Measurements from ENCODE around the gene MYL11. TPM values are rescaled to one million over a fixed set of nuclear protein-coding genes. Genes with fewer than 3 reads are reported as not detected.

The MYL11 gene
- total RNA-seq, 1 donor from 2014 or later = not detected

DNA sequence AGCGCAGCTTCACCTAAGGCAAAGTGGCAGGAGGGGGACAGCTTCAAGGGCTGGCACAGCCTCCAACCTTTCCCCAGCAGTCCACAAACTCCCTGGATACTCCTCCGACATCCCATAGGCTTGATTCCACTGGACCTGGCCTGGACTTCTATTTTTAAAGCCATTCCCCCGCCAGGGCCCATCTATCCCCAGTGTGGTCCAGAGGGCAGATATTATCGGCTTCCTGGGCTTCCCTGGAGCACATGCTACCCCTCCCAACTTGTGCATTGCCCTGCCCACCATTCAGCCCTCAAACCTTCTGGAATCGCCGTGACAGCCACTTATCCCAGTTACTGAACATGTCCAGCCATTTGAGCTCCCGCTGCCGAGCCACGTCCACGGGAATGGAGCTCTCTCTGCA, 9.4 kb upstream of the MYL11 start:
- FAIRE-seq = no peak
- Histone ChIP-seq H3K36me3 (ENCODE audit: control insufficient read depth, insufficient read depth, low read length) (peaks cover 19% of the 10 kb centered on the region), H3K4me3 (ENCODE audit: low read depth, low read length) (no peak overlapping the region), H3K27me3 (ENCODE audit: control insufficient read depth, insufficient read depth, low read length) (no peaks in the 10 kb centered on the region)
- TF ChIP-seq, protein P1, sequence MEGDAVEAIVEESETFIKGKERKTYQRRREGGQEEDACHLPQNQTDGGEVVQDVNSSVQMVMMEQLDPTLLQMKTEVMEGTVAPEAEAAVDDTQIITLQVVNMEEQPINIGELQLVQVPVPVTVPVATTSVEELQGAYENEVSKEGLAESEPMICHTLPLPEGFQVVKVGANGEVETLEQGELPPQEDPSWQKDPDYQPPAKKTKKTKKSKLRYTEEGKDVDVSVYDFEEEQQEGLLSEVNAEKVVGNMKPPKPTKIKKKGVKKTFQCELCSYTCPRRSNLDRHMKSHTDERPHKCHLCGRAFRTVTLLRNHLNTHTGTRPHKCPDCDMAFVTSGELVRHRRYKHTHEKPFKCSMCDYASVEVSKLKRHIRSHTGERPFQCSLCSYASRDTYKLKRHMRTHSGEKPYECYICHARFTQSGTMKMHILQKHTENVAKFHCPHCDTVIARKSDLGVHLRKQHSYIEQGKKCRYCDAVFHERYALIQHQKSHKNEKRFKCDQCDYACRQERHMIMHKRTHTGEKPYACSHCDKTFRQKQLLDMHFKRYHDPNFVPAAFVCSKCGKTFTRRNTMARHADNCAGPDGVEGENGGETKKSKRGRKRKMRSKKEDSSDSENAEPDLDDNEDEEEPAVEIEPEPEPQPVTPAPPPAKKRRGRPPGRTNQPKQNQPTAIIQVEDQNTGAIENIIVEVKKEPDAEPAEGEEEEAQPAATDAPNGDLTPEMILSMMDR (IDR thresholded peaks at IDR 0.05; ENCODE audit: insufficient read depth, low read length, severe bottlenecking) = no peak
- DNase-seq (ENCODE audit: low read depth) = no peak

DNA sequence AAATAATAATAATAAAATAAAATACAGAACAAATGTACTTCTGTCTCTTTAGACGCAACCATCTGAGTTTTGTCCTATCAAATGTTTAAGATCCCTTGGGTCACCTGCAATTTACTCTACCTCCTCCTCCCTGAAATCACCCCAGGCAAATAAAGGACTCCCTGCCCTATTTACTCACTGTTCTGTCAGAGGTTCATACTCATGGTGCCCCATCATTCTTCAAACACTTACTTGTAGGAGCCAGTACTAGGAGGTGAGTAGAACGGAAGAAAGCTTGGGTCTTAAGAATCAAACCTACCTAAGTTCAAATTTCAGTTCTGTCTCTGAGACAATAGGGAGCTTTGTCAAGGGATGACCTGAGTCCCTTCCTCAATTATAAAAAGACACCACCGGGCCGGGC, 8.1 kb upstream of the MYL11 start:
- peaks cover 17% of the 10 kb centered on the region for H3K36me3 ChIP-seq (ENCODE audit: control insufficient read depth, insufficient read depth, low read length)

DNA sequence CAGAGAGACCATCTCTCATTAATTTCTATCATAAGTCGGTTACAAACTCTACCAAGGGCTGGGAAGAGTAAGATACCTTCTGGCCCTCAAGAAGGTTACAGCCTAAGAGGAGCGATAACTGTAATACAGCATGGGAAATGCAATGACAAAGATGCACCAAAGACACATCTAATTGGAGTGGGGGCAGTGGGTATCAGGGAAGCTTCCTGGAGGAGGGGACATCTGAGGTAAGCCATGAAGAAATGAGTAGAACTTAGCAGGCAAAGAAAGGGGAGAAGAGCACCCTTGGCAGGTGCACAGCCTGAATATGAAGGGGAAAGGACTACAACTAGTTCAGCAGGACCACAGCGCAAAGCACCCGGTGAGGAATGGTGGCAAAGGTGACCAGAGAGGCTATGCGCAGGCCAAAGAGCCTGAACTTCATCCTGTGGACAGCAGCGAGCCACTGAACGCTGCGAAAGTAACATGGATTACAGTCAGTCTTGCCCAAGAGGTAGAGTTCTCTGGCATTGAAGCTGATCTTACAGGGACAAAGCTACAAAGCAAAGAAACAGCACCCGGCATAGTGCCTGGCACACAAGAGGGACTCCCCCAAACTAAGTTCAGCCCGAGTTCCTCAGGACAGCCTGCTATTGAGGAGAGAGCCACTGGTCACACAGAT, 7.1 kb upstream of the MYL11 start:
- TF ChIP-seq, protein P1 (IDR thresholded peaks at IDR 0.05; ENCODE audit: insufficient read depth, low read length, severe bottlenecking) = no peak
- no peaks in the 10 kb centered on the region for H3K27me3 ChIP-seq (ENCODE audit: control insufficient read depth, insufficient read depth, low read length)
- FAIRE-seq (no peak), DNase-seq (ENCODE audit: low read depth) (no peak)
- H3K36me3 ChIP-seq (ENCODE audit: control insufficient read depth, insufficient read depth, low read length) = peaks cover 15% of the 10 kb centered on the region
- peak overlapping the region; percentile 66 for H3K4me3 ChIP-seq (ENCODE audit: low read depth, low read length)

More for the DNA sequence above, 8.1 kb upstream of the MYL11 start:
- FAIRE-seq (no peak), DNase-seq (ENCODE audit: low read depth) (peak; percentile 74)
- TF ChIP-seq, protein P1 (IDR thresholded peaks at IDR 0.05; ENCODE audit: insufficient read depth, low read length, severe bottlenecking) = no peak
- Histone ChIP-seq H3K27me3 (ENCODE audit: control insufficient read depth, insufficient read depth, low read length) (no peaks in the 10 kb centered on the region), H3K4me3 (ENCODE audit: low read depth, low read length) (no peak overlapping the region)

GRCh38 chr16:30368122-30368791, 6.3 kb upstream of the MYL11 start:
- TF ChIP-seq, protein P1 (IDR thresholded peaks at IDR 0.05; ENCODE audit: insufficient read depth, low read length, severe bottlenecking) = no peak
- no peaks in the 10 kb centered on the region for H3K27me3 ChIP-seq (ENCODE audit: control insufficient read depth, insufficient read depth, low read length)
- peak; percentile 62 for DNase-seq (ENCODE audit: low read depth)
- FAIRE-seq = no peak
- H3K4me3 ChIP-seq (ENCODE audit: low read depth, low read length) = peak overlapping the region; percentile 66
- H3K36me3 ChIP-seq (ENCODE audit: control insufficient read depth, insufficient read depth, low read length) = peaks cover 11% of the 10 kb centered on the region

DNA sequence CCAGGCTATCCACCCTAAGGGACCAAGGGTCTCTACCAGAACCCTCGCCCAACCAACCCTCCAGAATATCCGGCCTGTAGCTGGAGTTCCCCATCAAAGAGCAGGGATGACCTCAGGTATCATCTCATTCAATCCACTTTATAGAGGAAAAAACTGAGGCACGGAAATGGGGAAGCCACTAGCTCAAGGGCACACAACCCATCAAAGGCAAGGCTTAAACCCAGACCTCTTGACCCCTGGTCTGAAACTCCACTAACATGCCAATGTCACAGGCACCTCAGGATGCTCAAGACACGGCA, 5.9 kb upstream of the MYL11 start:
- TF ChIP-seq, protein P1 (IDR thresholded peaks at IDR 0.05; ENCODE audit: insufficient read depth, low read length, severe bottlenecking) = no peak
- Histone ChIP-seq H3K27me3 (ENCODE audit: control insufficient read depth, insufficient read depth, low read length) (no peaks in the 10 kb centered on the region), H3K36me3 (ENCODE audit: control insufficient read depth, insufficient read depth, low read length) (peaks cover 11% of the 10 kb centered on the region), H3K4me3 (ENCODE audit: low read depth, low read length) (peak overlapping the region; percentile 66)
- FAIRE-seq (no peak), DNase-seq (ENCODE audit: low read depth) (no peak)
